Neuron (in vitro differentiated cells): ENCODE measurements around the gene CACNA1H.

Experiments
- H2AFZ ChIP-seq: one replicate; pipeline ENCODE4 v1.6.1; 2013; ENCODE audit warnings: low read depth, mild to moderate bottlenecking, inconsistent platforms, low read length, moderate library complexity
- H3K27me3 ChIP-seq: one replicate; pipeline ENCODE4 v1.6.1; 2013; ENCODE audit warnings: low read length; ENCODE audit not compliant: insufficient read depth
- H3K36me3 ChIP-seq: one replicate; pipeline ENCODE4 v1.6.1; 2013; ENCODE audit warnings: low read length; ENCODE audit not compliant: insufficient read depth
- H3K4me1 ChIP-seq: one replicate; pipeline ENCODE4 v1.6.1; 2013; ENCODE audit warnings: low read length; ENCODE audit not compliant: insufficient read depth
- H3K4me3 ChIP-seq: 2 replicates; pipeline ENCODE4 v1.5.1; 2013; ENCODE audit warnings: mild to moderate bottlenecking, low read length, moderate library complexity
- H3K9me3 ChIP-seq: one replicate; pipeline ENCODE4 v1.6.1; 2013; ENCODE audit warnings: low read length

Gene CACNA1H

GRCh38 chr16:1137604-1138003 lies 15.3 kb upstream of the CACNA1H start:
- Histone ChIP-seq H3K4me3 (no peak overlapping the region), H2AFZ (no peak overlapping the region), H3K36me3 (no peaks in the 10 kb centered on the region), H3K4me1 (no peaks in the 10 kb centered on the region), H3K9me3 (no peaks in the 10 kb centered on the region), H3K27me3 (peaks cover 13% of the 10 kb centered on the region)

- Histone ChIP-seq H3K27me3 (peaks cover 3% of the 10 kb centered on the region), H3K4me1 (peaks cover 19% of the 10 kb centered on the region), H3K4me3 (no peak overlapping the region), H3K36me3 (no peaks in the 10 kb centered on the region), H3K9me3 (no peaks in the 10 kb centered on the region), H2AFZ (no peak overlapping the region)
Measured at GRCh38 chr16:1140582-1141162, 12.2 kb upstream of the CACNA1H start.

- H3K36me3 ChIP-seq: no peaks in the 10 kb centered on the region
- no peak overlapping the region for H3K4me3 ChIP-seq
- H2AFZ ChIP-seq: no peak overlapping the region
- peaks cover 24% of the 10 kb centered on the region for H3K4me1 ChIP-seq
- H3K27me3 ChIP-seq: peaks cover 3% of the 10 kb centered on the region
- no peaks in the 10 kb centered on the region for H3K9me3 ChIP-seq
Measured at GRCh38 chr16:1141191-1141590, 11.7 kb upstream of the CACNA1H start.

GRCh38 chr16:1141716-1142115 lies 11.2 kb upstream of the CACNA1H start:
- Histone ChIP-seq H3K4me3 (no peak overlapping the region), H2AFZ (no peak overlapping the region), H3K4me1 (peaks cover 24% of the 10 kb centered on the region), H3K9me3 (no peaks in the 10 kb centered on the region), H3K27me3 (peaks cover 3% of the 10 kb centered on the region), H3K36me3 (no peaks in the 10 kb centered on the region)

GRCh38 chr16:1142911-1143310 lies 10.0 kb upstream of the CACNA1H start:
- Histone ChIP-seq H3K27me3 (peaks cover 3% of the 10 kb centered on the region), H2AFZ (no peak overlapping the region), H3K9me3 (no peaks in the 10 kb centered on the region), H3K4me1 (peaks cover 24% of the 10 kb centered on the region), H3K36me3 (no peaks in the 10 kb centered on the region), H3K4me3 (no peak overlapping the region)

GRCh38 chr16:1143761-1144450 lies 9.0 kb upstream of the CACNA1H start:
- peaks cover 3% of the 10 kb centered on the region for H3K27me3 ChIP-seq
- H3K36me3 ChIP-seq: no peaks in the 10 kb centered on the region
- no peak overlapping the region for H3K4me3 ChIP-seq
- no peaks in the 10 kb centered on the region for H3K9me3 ChIP-seq
- peaks cover 24% of the 10 kb centered on the region for H3K4me1 ChIP-seq
- no peak overlapping the region for H2AFZ ChIP-seq

- peaks cover 24% of the 10 kb centered on the region for H3K4me1 ChIP-seq
- H3K27me3 ChIP-seq: peaks cover 3% of the 10 kb centered on the region
- H3K9me3 ChIP-seq: no peaks in the 10 kb centered on the region
- no peak overlapping the region for H3K4me3 ChIP-seq
- no peak overlapping the region for H2AFZ ChIP-seq
- no peaks in the 10 kb centered on the region for H3K36me3 ChIP-seq
Measured at GRCh38 chr16:1144476-1145382, 8.2 kb upstream of the CACNA1H start.

GRCh38 chr16:1145383-1146100 lies 7.4 kb upstream of the CACNA1H start:
- H2AFZ ChIP-seq: no peak overlapping the region
- no peaks in the 10 kb centered on the region for H3K36me3 ChIP-seq

GRCh38 chr16:1146409-1146808 lies 6.5 kb upstream of the CACNA1H start:
- Histone ChIP-seq H3K9me3 (no peaks in the 10 kb centered on the region), H3K4me1 (peaks cover 24% of the 10 kb centered on the region), H3K36me3 (no peaks in the 10 kb centered on the region), H3K4me3 (no peak overlapping the region), H2AFZ (no peak overlapping the region), H3K27me3 (no peaks in the 10 kb centered on the region)

More at GRCh38 chr16:1145383-1146100, 7.4 kb upstream of the CACNA1H start:
- peaks cover under 1% of the 10 kb centered on the region for H3K27me3 ChIP-seq
- H3K9me3 ChIP-seq: no peaks in the 10 kb centered on the region
- peaks cover 24% of the 10 kb centered on the region for H3K4me1 ChIP-seq
- no peak overlapping the region for H3K4me3 ChIP-seq

- Histone ChIP-seq H3K4me1 (peaks cover 26% of the 10 kb centered on the region), H3K36me3 (no peaks in the 10 kb centered on the region), H2AFZ (no peak overlapping the region), H3K9me3 (no peaks in the 10 kb centered on the region), H3K4me3 (no peak overlapping the region), H3K27me3 (no peaks in the 10 kb centered on the region)
Measured at GRCh38 chr16:1147027-1147426, 5.9 kb upstream of the CACNA1H start.

GRCh38 chr16:1149101-1149636 lies 3.7 kb upstream of the CACNA1H start:
- Histone ChIP-seq H2AFZ (no peak overlapping the region), H3K36me3 (no peaks in the 10 kb centered on the region), H3K27me3 (no peaks in the 10 kb centered on the region), H3K4me1 (peaks cover 28% of the 10 kb centered on the region), H3K9me3 (no peaks in the 10 kb centered on the region), H3K4me3 (no peak overlapping the region)

- Histone ChIP-seq H3K4me1 (peaks cover 21% of the 10 kb centered on the region), H3K9me3 (no peaks in the 10 kb centered on the region), H3K36me3 (no peaks in the 10 kb centered on the region), H2AFZ (no peak overlapping the region), H3K4me3 (no peak overlapping the region), H3K27me3 (peaks cover 4% of the 10 kb centered on the region)
Measured at GRCh38 chr16:1150511-1150982, 2.4 kb upstream of the CACNA1H start.
